H1 (cell line): Measurements from ENCODE around the gene GPS1.

Experiments used
- CEBPB ChIP-seq: IDR thresholded peaks from 2 replicates; pipeline ENCODE4 v1.6.1; 2012; ENCODE audit warnings: low read depth, low read length
- GABPA ChIP-seq: IDR thresholded peaks from 2 replicates; pipeline ENCODE4 v1.6.1; 2011; ENCODE audit warnings: mild to moderate bottlenecking, low read length, moderate library complexity, borderline replicate concordance; ENCODE audit not compliant: insufficient read depth
- MAFK ChIP-seq: IDR thresholded peaks from 2 replicates; pipeline ENCODE4 v1.6.1; 2012; ENCODE audit warnings: low read depth, mild to moderate bottlenecking, improper control_type of control experiment, low read length
- POLR2A ChIP-seq, 2 experiments: IDR thresholded peaks; 1 replicate in 1 of 2; 2 replicates in 1 of 2; pipeline ENCODE4 v1.6.1; 2011; ENCODE audit warnings: low read depth in 2 of 2, low read length in 2 of 2, mild to moderate bottlenecking in 2 of 2; ENCODE audit errors: control extremely low read depth in 1 of 2
- YY1 ChIP-seq: IDR thresholded peaks from 2 replicates; pipeline ENCODE4 v1.6.1; 2011; ENCODE audit warnings: low read depth, mild to moderate bottlenecking, low read length

DNA sequence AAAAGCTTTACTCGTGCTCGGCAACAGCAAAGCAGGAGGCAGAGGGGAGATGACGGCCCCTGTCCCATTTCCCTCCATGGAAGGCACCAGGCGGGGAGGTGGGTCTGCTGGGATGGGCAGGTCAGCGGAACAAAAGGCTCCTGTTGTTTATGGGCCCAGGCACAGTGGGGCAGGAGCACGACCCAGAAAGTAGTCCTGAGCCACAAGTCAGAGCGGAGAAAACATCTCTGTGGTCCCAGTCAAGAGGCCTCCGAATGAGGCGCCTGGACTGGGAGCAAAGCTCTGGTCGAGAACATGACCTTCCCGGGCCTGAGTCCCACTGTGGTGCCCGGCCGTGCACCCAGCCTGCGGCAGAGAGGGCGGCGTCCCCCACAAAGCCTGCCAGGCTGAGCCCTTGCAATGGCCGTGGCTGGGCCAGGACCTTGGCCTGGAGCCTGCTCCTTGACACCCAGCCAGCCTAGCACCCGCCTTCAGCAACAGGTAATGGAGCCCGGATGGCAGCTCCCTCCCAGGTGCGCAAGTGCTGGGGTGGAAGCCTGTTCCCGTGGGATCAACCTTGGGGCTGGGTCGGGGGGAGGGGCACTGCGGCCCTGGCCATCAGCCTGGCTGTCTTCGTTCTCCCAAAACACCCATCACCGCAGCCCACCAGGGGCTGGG is 3.7 kb upstream of the GPS1 start:
- TF ChIP-seq CEBPB (no peak), GABPA (no peak), MAFK (no peak), YY1 (no peak), POLR2A (IDR thresholded peaks at IDR 0.05; ENCODE audit: control extremely low read depth in 1 of 2, low read depth in 2 of 2, low read length in 2 of 2) (no peak)
